Measurements from ENCODE around the gene SGCA.
A peak's percentile ranks its signal among the peaks of the same experiment; 100 is the strongest.

SGCA gene

DNA sequence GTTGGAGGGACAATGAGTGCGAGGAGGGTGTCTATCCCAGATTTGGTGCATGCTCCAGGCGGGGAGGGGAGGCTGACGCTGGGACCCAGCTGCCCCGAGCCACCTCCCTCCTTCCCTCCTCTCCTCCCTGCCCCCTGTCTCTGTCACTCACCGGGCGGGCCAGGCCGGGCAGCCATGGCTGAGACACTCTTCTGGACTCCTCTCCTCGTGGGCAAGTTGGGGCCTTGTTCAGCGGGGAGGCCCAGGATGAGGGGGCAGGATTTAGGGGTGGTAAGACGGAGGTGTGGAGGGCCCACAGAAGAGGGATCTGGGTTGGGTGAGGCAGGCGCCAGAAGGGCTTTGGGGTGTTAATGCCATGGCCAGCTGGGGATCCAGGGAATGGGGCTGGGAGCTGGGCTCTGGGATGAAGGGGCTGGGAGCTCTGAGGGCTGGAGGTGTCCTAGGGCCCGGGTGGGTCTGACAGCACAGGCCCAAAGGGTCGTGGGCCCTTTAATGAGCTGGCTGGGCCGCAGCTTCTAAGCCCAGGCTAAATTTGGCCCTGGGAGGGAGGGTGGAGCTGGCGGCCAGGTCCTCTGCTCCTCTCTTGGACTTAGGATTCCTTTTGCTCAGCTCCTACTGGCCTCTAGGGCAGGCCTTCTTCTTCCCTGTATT, at the start of gene SGCA:
TSS of gene SGCA (plus strand) at position 139 of the 651 bp plus-strand sequence. CDS start at position 175, 36 bp downstream.
- Histone ChIP-seq H3K4me3 (ENCODE audit: low read depth in 1 of 2, low read length in 2 of 2) (peak within 1 kb of the TSS; percentile 42 to 49), H3K9me3 (ENCODE audit: low read length) (no peaks in the 10 kb centered on the region), H3K27me3 (ENCODE audit: control insufficient read depth in 1 of 2, insufficient read depth in 2 of 2, low read length in 2 of 2) (no peaks in the 10 kb centered on the region), H3K9ac (ENCODE audit: low read length) (peak within 1 kb of the TSS; percentile 24), H3K36me3 (ENCODE audit: insufficient read depth, low read length) (no peaks in the 10 kb centered on the region), H3K27ac (ENCODE audit: low read depth, low read length) (peak within 1 kb of the TSS; percentile 88), H3K4me1 (ENCODE audit: insufficient read depth, low read length) (peaks cover 41% of the 10 kb centered on the region)

DNA sequence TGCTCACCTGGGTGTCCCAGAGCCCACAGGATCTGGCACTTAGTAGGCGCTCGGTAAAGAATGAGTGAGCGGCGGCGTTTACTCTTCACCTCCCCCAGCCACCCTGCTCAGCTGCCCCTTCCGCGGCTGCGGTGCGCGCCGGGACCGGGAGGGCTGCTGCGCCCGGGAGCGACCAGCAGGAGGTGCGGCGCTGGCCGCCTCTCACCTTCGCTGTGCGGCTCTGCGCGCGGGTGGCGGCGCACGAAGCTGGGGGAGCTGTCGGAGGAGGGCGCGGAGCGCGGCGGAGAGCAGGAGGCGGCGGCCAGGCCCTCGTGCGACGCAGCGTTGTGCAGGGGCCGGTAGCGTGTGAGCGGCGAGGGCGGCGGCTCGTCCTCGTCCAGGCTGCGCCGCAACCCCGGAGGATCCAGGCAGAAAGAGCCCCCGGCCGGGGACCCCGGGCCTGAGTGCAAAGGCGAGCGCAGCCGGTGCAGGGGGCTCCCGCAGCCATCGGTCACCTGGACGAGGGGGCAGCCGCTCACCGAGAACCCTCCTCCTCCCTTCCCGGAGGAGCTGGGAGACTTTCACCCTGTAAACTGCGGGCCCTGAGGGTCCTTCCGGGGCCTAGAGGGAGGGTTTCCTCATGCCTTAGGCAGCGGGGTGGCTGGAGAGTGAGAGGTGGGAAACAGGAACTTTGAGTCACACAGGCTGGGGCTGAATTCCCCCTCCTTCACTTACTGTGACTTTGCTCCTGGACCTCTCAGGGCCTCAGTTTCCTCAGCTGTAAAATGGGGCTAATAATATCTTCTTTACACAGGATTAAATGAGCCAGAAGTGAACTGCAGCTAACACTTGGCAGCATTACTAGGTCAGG, 48.4 kb upstream of the SGCA start:
- Histone ChIP-seq H3K36me3 (ENCODE audit: insufficient read depth, low read length) (no peaks in the 10 kb centered on the region), H3K9me3 (ENCODE audit: low read length) (no peaks in the 10 kb centered on the region), H3K27ac (ENCODE audit: low read depth, low read length) (no peak overlapping the region), H3K4me1 (ENCODE audit: insufficient read depth, low read length) (peaks cover 18% of the 10 kb centered on the region), H3K9ac (ENCODE audit: low read length) (no peak overlapping the region), H3K27me3 (ENCODE audit: control insufficient read depth in 1 of 2, insufficient read depth in 2 of 2, low read length in 2 of 2) (peaks cover 0 to 8% of the 10 kb centered on the region in 2 donors), H3K4me3 (ENCODE audit: low read depth in 1 of 2, low read length in 2 of 2) (peak overlapping the region in 1 of 2 donors; percentile 36)

DNA sequence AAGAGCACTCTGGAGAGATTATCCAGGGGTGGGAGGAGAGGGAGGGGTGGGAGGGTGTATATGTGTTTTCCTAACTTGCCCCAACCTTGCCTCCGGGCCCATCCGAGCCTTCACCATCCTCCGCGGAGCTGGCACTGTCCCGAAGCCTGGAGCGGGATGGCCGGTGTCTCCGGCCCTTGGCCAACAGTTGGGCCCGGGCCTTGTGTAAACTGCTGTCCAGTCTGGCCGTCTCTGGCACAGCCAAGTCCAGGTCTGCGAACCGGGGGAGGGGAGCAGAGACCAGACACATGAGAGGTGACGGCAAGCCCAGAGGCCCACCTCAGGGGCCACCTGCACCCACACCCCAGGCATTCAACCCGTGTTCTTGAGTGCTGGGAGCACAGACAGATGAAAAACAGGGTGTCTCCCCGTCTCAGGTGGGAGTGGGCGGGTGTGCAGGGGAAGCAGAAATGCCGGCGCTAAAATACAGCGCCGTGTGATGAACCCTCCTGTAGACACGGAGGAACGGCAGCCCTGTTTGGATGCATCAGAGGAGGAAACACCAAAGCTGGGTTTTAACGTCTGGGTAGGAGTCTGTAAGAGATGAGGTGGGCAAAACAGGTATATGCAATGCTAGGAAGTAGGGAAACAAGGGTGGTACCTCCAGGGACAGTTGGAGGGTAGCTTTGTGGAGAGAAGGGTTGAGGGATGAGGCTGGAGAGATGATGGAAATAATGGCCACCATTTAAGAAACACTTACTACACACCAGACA, 47.6 kb upstream of the SGCA start:
- peaks cover 10% of the 10 kb centered on the region for H3K4me1 ChIP-seq (ENCODE audit: insufficient read depth, low read length)
- no peak overlapping the region for H3K27ac ChIP-seq (ENCODE audit: low read depth, low read length)
- peaks cover 0 to 8% of the 10 kb centered on the region in 2 donors for H3K27me3 ChIP-seq (ENCODE audit: control insufficient read depth in 1 of 2, insufficient read depth in 2 of 2, low read length in 2 of 2)
- H3K9ac ChIP-seq (ENCODE audit: low read length) = no peak overlapping the region
- H3K4me3 ChIP-seq (ENCODE audit: low read depth in 1 of 2, low read length in 2 of 2) = no peak overlapping the region
- no peaks in the 10 kb centered on the region for H3K36me3 ChIP-seq (ENCODE audit: insufficient read depth, low read length)
- no peaks in the 10 kb centered on the region for H3K9me3 ChIP-seq (ENCODE audit: low read length)

DNA sequence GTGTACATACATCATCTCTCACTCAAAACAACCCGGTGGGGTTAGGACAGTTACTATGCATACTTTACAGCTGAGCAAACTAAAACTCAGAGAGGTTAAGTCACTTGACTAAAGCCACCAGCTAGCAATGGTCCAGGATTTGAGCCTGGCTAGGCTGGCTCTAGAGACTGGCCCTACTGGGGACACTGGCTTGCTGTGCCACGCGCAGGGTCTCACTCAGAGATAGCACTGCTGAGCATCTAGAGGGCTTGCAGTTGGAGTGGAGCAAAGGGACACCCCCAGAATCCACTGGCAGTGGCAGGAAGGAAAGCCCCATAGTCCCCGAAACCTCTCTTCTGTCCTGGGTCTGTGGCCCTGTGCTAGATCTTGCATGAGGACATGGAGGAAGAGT, 47.0 kb upstream of the SGCA start:
- Histone ChIP-seq H3K9ac (ENCODE audit: low read length) (no peak overlapping the region), H3K4me3 (ENCODE audit: low read depth in 1 of 2, low read length in 2 of 2) (no peak overlapping the region), H3K36me3 (ENCODE audit: insufficient read depth, low read length) (no peaks in the 10 kb centered on the region), H3K9me3 (ENCODE audit: low read length) (no peaks in the 10 kb centered on the region), H3K27ac (ENCODE audit: low read depth, low read length) (no peak overlapping the region), H3K4me1 (ENCODE audit: insufficient read depth, low read length) (peaks cover 5% of the 10 kb centered on the region), H3K27me3 (ENCODE audit: control insufficient read depth in 1 of 2, insufficient read depth in 2 of 2, low read length in 2 of 2) (peaks cover 0 to 8% of the 10 kb centered on the region in 2 donors)

DNA sequence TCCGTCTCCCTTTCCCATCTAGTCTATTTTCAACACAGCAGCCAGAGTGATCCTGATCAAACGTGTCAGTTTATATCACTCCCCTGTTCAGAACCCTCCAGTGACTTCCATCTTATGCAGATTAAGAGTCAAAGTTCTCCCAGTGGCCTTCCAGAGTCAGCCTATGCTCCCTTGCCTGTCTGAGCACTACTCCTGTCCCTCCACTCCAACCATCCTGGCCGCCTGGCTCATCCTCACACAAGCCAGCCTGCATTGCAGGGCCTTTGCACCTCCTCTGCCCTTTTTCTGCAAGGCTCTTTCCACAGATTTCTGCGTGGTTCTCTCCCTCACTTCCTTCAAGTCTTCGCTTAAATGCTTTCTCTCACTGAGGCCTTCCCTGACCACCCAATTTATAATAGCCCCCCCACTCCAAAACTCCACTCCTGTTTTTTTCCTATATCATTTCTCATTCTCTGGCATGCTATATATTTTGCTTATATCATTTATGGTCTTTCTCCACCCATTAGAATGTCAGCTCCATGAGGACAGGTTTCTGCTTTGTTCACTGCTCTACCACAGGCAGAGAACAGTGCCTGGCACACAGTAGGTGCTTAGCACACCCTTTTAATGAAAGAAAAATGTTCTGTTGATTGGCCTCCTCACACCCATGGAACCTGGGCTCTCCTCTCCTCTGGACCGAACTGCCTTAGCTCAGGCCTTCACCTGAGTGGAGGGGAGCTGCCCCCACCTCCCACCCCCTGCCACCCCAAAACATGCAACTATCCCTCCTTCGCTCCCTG, 45.1 kb upstream of the SGCA start:
- no peaks in the 10 kb centered on the region for H3K36me3 ChIP-seq (ENCODE audit: insufficient read depth, low read length)
- peaks cover 0 to 8% of the 10 kb centered on the region in 2 donors for H3K27me3 ChIP-seq (ENCODE audit: control insufficient read depth in 1 of 2, insufficient read depth in 2 of 2, low read length in 2 of 2)
- no peak overlapping the region for H3K4me3 ChIP-seq (ENCODE audit: low read depth in 1 of 2, low read length in 2 of 2)
- no peak overlapping the region for H3K27ac ChIP-seq (ENCODE audit: low read depth, low read length)
- H3K9ac ChIP-seq (ENCODE audit: low read length) = no peak overlapping the region
- peaks cover 5% of the 10 kb centered on the region for H3K4me1 ChIP-seq (ENCODE audit: insufficient read depth, low read length)
- no peaks in the 10 kb centered on the region for H3K9me3 ChIP-seq (ENCODE audit: low read length)

DNA sequence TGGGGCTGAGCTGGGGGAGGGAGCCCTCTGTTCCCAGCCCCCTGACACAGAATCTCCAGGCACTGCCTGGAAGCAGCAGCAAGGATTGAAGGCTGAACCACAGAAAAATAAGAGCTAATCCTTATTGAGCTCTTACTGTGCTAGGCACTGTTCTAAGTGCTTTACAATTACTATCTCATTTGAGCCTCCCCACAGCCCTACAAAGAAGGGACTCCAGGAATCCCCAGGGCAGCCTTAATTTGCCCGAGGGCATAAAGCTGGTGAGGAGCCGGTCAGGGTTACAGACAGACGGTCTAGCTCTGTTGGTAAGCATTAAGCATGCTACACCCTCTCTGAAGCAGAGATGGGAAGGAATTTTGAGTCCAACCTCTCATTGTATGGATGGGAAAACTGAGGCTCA, 42.9 kb upstream of the SGCA start:
- H3K27ac ChIP-seq (ENCODE audit: low read depth, low read length) = no peak overlapping the region
- no peaks in the 10 kb centered on the region for H3K36me3 ChIP-seq (ENCODE audit: insufficient read depth, low read length)
- no peaks in the 10 kb centered on the region for H3K9me3 ChIP-seq (ENCODE audit: low read length)
- H3K27me3 ChIP-seq (ENCODE audit: control insufficient read depth in 1 of 2, insufficient read depth in 2 of 2, low read length in 2 of 2) = no peaks in the 10 kb centered on the region
- no peak overlapping the region for H3K4me3 ChIP-seq (ENCODE audit: low read depth in 1 of 2, low read length in 2 of 2)
- no peak overlapping the region for H3K9ac ChIP-seq (ENCODE audit: low read length)
- H3K4me1 ChIP-seq (ENCODE audit: insufficient read depth, low read length) = no peaks in the 10 kb centered on the region

DNA sequence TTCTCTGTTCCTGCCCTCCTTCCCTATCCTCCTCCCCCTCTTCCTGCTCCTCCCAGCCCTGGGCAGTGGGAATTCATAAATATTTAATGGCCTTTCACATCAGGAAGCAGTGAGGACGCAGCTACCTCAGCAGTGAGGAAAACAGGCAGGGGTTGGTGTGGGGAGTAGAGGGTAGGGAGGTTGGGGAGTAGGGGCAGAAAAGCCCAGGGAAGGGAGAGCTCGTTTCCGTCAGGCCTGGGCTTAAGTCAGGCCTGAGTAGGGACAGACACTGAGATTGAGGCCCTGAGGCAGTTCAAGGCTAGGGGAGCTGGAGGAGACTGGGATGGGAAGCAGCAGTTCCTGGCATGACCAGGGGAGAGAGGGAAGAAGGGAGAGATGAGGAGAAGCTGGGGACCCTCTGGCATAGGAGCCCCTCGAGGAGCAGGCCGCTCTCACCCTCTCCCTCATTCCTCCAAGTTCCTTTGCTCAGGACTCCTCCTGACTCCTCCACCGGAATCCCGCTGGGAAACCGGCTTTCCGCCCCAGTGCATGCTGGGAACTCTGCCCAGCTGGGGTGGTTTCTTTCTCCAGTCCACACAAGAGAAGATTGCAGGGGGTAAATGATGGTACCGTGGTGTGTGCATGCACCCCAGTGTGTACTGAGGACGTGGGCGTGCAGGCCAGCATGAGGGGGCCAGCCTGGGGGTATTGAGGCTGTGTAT, 42.0 kb upstream of the SGCA start:
- peaks cover 0 to 5% of the 10 kb centered on the region in 2 donors for H3K27me3 ChIP-seq (ENCODE audit: control insufficient read depth in 1 of 2, insufficient read depth in 2 of 2, low read length in 2 of 2)
- no peak overlapping the region for H3K27ac ChIP-seq (ENCODE audit: low read depth, low read length)
- H3K36me3 ChIP-seq (ENCODE audit: insufficient read depth, low read length) = no peaks in the 10 kb centered on the region
- no peak overlapping the region for H3K9ac ChIP-seq (ENCODE audit: low read length)
- no peaks in the 10 kb centered on the region for H3K4me1 ChIP-seq (ENCODE audit: insufficient read depth, low read length)
- no peak overlapping the region for H3K4me3 ChIP-seq (ENCODE audit: low read depth in 1 of 2, low read length in 2 of 2)
- no peaks in the 10 kb centered on the region for H3K9me3 ChIP-seq (ENCODE audit: low read length)

DNA sequence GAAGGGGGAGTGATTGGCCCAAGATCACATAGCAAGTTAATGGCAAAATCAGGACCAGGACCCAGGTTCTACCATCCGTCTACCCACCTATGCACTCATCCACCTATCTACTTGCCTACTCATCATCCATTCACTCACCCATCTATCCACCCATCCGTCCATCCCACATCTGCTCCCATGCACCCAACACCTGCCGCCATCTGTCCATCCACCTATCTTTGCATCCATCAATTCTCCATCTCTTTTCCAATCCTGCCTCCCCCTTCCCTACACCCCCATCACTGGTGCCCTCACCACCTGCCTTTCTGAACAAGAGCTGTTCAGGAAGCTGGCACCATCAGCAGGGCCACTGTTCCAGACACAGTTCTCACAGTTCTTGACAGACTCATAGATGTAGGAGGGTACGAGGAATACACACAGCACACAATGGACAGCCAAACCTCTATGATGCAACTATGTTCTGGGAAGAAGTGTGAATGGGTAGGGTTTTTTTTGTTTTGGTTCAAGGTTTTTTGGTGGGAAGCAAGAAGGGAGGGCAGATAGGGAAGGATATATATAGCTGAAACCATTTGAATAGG, 40.3 kb upstream of the SGCA start:
- H3K36me3 ChIP-seq (ENCODE audit: insufficient read depth, low read length) = no peaks in the 10 kb centered on the region
- H3K4me1 ChIP-seq (ENCODE audit: insufficient read depth, low read length) = no peaks in the 10 kb centered on the region
- no peak overlapping the region for H3K27ac ChIP-seq (ENCODE audit: low read depth, low read length)
- no peak overlapping the region for H3K4me3 ChIP-seq (ENCODE audit: low read depth in 1 of 2, low read length in 2 of 2)
- H3K9me3 ChIP-seq (ENCODE audit: low read length) = no peaks in the 10 kb centered on the region
- H3K27me3 ChIP-seq (ENCODE audit: control insufficient read depth in 1 of 2, insufficient read depth in 2 of 2, low read length in 2 of 2) = peaks cover 0 to 11% of the 10 kb centered on the region in 2 donors
- H3K9ac ChIP-seq (ENCODE audit: low read length) = no peak overlapping the region

DNA sequence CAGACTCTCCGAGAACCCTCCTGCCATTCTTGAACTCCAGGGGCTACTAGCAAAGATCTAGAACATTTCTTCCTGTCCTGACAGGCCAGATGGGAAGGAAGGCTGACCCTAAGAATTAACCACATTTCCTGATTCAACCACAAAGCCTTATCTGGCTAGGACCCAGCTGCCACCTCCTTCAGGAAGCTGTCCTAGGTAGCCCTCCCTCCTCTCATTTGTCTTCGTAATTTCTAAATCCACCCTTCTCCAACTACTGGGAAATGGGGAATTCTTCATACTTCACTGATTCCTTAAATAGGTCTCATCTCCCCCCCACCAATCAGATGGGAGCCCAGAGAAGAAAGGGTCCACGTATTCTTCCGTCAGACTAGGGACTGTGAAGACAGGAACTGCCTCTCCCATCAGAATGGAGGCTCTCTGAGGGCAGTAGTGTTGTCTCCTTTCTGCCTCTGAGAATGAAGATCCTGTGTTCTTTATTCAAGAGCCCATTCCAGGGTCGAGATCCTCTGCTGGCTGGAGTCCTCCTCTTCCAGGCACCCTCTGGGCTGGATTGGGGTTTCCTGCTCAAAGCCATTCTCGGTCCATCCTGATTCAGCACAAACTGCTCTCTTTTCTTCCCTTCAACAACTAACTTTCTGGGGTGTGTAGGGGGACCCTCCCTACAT, 38.0 kb upstream of the SGCA start:
- H3K4me3 ChIP-seq (ENCODE audit: low read depth in 1 of 2, low read length in 2 of 2) = no peak overlapping the region
- H3K36me3 ChIP-seq (ENCODE audit: insufficient read depth, low read length) = no peaks in the 10 kb centered on the region
- no peak overlapping the region for H3K9ac ChIP-seq (ENCODE audit: low read length)
- no peak overlapping the region for H3K27ac ChIP-seq (ENCODE audit: low read depth, low read length)
- H3K27me3 ChIP-seq (ENCODE audit: control insufficient read depth in 1 of 2, insufficient read depth in 2 of 2, low read length in 2 of 2) = peaks cover 4 to 11% of the 10 kb centered on the region in 2 donors
- no peaks in the 10 kb centered on the region for H3K9me3 ChIP-seq (ENCODE audit: low read length)
- H3K4me1 ChIP-seq (ENCODE audit: insufficient read depth, low read length) = peaks cover 1% of the 10 kb centered on the region

Measured in muscle layer of colon (tissue), 2 donors.